ENCODE data around the gene PLB1.

DNA sequence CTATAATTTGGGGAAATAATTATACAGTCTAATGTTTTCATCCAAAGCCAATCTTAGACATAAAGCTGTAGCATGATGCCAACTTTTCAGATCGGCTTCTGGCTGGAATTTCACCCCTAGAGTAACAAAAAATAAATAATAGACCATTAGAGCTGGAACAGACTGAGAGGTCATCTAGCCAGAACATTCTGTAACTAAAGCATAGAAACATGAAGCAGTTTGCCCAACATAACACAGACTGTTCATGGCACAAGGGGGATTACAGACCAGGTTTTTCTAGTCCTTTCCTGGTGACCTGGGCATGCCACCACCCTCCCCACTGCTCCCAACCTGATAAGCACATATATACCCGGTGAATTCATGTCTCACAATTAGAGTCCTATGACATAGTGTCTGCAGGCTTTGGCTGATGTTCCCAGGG is 139.3 kb downstream of the PLB1 start:
- TF ChIP-seq, protein P1, sequence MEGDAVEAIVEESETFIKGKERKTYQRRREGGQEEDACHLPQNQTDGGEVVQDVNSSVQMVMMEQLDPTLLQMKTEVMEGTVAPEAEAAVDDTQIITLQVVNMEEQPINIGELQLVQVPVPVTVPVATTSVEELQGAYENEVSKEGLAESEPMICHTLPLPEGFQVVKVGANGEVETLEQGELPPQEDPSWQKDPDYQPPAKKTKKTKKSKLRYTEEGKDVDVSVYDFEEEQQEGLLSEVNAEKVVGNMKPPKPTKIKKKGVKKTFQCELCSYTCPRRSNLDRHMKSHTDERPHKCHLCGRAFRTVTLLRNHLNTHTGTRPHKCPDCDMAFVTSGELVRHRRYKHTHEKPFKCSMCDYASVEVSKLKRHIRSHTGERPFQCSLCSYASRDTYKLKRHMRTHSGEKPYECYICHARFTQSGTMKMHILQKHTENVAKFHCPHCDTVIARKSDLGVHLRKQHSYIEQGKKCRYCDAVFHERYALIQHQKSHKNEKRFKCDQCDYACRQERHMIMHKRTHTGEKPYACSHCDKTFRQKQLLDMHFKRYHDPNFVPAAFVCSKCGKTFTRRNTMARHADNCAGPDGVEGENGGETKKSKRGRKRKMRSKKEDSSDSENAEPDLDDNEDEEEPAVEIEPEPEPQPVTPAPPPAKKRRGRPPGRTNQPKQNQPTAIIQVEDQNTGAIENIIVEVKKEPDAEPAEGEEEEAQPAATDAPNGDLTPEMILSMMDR (IDR thresholded peaks at IDR 0.05; ENCODE audit: poor library complexity, severe bottlenecking), result no peak
- TF ChIP-seq EZH2 (IDR thresholded peaks at IDR 0.05; ENCODE audit: borderline replicate concordance, insufficient read depth, low read length, poor library complexity, severe bottlenecking), result no peak
- TF ChIP-seq POLR2AphosphoS5 (IDR thresholded peaks at IDR 0.05), result no peak
- no peak for TF ChIP-seq RAD21 (conservative IDR thresholded peaks at IDR 0.05)

Data from neural cell (in vitro differentiated cells).